Measurements from ENCODE around the gene MELK.

The MELK gene

DNA sequence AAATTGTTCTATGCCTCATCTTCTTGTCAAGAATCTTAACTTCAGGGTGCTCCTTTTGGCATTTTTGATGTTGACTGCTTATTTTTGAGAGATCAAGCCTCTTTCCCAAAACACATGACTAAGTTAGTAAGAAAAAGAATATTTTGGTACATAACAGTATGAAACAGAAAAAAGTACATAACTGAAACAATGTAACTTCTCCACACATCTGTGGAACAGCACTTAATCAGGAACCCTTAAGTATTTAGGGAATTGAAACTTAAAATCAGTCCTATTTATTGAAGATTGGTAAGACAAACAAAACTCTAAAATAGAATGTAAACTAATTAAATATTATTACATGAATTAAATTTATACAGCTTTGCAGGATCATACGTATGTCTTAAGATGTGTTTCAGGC, 103.4 kb downstream of the MELK start:
- no peak for DNase-seq (ENCODE audit: low spot score)

DNA sequence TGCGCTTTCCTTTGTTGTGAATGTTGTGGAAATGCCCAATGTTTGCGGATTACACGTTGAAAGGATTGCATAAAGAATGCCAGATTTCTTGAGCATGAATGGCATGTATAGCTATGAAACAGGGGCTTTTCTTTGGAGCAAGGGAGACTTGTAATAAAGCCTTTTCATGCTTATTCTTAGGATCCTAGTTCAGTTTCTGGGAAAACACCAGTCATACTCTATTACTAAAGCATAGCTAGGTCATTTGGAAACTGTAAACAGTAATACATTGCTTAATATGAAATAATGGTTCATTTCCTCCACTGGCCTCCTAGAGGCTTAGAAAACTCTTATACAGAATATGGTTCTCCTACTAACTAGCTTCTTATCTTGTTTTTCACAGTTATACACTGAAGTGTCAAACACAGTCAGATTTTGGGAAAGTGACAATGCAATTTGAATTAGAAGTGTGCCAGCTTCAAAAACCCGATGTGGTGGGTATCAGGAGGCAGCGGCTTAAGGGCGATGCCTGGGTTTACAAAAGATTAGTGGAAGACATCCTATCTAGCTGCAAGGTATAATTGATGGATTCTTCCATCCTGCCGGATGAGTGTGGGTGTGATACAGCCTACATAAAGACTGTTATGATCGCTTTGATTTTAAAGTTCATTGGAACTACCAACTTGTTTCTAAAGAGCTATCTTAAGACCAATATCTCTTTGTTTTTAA, 104.2 kb downstream of the MELK start:
- no peak for DNase-seq (ENCODE audit: low spot score)

DNA sequence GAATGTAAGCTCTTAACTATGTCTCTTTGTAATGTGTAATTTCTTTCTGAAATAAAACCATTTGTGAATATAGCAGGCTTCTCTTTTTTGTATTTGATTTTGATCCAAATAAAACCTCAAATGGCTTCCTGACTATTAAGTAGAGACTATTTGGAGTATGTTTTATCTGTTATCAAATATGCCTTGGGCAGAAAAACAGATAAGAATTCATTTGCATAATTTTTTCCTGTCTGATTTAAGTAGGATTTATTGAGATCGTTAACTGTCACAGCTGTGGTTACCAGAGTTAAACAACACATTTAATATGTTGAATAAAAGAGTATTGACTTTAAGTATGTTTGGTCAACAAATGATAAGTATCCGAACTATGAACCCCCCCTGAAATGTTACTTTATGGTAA, 104.9 kb downstream of the MELK start:
- DNase-seq (ENCODE audit: low spot score): no peak

DNA sequence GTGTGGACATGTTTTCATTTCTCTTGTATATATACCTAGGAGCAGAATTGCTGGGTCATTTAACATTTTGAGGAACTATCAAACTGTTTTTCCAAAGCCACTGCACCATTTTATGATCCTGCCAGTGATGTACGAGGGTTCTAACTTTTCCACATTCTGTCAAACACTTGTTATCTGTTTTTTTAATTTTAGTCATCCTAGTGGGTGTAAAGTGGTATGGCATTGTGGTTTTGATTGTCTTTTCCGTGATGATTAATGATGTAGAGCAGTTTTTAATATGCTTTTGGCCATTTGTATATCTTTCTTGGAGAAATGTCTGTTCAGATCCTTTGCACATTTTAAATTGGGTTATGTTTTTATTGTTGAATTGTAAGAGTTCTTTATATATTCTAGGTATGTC, 107.0 kb downstream of the MELK start:
- DNase-seq (ENCODE audit: low spot score): no peak

DNA sequence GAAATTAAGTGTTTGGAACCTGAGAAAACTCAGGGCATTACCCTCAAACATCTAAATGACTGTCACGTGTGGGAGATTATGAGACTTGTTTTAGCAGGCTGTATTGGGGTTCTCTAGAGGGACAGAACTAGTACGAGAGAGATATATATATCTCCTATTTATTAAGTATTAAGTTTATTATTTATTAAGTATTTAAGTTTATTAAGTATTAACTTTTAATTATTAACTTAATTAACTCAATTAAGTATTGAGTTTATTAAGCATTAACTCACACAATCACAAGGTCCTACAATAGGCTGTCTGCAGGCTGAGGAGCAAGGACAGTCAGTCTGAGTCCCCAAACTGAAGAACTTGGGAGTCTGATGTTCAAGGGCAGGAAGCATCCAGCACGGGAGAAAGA, 113.8 kb downstream of the MELK start:
- DNase-seq (ENCODE audit: low spot score): no peak

DNA sequence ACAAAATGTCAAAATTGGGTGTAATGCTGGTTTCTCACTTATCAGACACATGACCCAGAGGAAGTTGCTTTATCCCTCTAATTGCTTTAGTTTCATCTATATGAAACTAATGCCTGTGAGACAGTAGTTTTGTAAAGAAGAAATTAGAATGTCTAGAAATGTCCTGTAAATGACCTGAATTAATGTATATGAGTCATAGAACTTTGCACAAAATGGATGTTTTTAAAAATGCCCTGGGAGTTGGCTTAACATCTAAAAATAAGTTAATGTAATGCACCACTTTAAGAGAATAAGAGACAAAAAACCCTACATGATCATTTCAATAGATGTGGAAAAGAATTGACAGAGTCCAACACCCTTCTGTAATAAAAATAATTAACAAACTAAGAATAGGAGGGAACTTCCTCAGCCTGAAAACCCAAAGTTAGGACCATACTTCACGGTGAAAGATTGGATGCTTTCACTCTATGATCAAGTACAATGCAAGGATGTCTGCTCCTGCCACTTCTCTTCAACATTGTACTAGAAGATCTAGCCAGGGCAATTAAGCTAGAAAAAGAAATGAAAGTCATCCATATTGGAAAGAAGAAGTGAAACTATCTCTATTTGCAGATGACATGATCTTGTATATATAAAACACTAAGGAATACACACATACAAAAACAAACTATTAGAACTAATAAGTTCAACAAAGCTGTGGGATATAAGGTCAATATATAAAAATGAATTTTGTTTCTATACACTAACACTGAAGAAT, 117.9 kb downstream of the MELK start:
- DNase-seq (ENCODE audit: low spot score): no peak

DNA sequence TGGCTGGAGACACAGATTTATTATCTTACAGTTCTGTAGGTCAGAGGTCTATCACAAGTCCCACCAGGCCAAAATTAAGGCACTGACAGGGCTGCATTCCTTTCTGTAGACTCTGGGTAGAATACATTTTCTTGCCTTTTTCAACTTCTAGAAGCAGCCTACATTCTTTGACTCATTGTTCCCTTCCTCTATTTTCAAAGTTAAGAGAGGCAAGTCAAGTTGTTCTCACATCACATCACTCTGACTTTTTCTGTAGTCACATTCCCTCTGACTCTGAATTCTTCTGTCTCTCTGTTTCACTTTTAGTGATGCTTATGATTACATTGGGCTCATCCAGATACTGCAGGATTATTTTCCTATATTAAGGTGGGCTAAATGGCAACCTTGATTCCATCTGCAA, 119.0 kb downstream of the MELK start:
- DNase-seq (ENCODE audit: low spot score): no peak

DNA sequence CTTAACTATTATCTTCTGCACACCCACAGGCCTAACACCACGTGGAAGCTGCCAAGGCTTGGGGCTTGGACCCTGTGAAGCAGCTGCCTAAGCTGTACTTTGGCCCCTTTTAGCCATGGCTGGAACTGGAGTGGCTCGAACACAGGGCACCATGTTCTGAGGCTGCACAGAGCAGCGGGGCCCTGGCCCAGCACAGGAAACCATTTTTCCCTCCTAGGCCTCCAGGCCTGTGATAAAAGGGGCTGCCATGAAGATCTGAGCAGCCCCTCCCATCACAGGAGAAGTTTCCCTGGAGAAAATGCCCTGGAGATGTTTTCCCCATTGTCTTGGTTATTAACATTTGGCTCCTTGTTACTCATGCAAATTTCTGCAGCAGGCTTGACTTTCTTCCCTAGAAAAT, 126.3 kb downstream of the MELK start:
- DNase-seq (ENCODE audit: low spot score): no peak

DNA sequence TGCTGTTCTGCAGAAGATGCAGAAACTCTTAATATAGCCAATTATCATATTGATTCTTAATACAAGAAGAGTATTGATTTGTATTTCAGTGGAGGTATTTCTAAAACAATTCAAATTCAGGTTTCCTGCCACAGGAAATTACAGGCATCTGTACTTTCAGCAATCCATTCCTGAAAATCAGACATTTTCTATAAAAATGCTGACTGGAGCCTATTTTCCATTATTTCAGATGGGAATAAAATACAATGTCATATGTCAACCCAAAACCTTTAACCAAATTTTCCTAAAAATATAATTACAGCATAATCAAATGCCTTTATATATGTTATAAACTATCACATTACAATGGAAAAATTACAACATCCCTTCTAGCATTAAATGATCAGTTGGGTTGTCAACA, 131.5 kb downstream of the MELK start:
- no peak for DNase-seq (ENCODE audit: low spot score)

DNA sequence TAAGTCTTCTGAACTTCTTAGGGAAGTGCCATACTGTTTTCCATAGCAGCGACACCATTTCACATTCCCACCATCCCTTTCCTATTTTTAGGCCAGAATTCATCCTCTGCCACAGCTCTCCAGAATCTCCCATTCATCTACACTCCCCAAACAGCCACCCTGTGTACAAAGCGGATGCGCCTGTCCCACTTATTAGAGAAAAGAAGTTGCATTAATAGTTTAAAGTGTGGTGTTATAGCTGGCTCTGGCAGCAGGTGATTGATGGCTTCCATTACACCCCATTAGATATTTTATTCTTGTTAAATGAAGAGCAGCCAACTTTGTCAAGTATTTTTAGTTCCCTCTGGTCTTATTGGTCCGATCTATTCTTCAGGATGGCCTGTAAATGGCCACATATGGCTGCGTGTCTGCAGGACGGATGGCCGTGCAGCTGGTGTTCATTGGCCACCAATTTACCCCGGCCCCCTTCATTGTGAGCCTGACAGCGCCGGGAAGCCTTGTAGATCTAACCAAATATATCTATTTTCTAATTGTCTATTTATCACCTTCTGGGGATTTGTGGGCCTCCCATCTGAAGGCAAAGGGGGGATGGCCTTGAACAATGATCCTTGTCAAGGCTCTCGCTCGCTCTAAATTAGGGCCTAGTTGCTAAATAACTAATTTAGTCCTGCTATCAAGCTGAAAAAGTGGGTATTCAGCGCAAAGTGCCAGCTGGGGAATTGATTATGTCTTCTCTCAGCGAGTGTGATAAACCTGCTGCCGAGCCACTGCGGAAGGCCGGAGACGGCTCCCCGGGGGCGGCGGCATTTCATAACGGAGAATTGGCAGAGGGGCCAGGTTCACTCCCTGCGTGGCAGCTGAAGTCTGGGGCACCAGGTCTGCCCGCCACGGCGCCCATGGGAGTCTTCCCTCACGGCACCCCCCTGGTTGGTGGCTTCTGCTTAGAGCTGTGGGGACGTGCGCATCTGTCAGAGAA, 141.1 kb downstream of the MELK start:
- no peak for DNase-seq (ENCODE audit: low spot score)

DNA sequence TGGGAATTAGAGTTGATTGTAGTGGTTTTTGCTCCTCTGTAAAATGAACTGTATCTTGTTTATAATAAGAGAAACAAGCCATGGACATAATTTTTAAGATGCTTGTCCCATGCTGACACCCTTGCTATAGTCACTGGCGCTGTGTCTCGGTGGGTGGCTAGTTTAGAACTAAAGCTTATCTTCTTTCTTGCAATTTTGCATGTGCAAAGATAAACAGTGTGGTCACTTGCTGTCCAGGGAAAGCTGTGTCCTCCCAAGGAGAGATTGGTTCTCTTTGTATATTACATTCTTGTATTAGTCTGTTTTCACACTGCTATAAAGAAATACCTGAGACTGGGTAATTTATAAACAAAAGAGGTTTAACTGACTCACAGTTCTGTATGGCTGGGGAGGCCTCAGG, 143.8 kb downstream of the MELK start:
- DNase-seq (ENCODE audit: low spot score): no peak

DNA sequence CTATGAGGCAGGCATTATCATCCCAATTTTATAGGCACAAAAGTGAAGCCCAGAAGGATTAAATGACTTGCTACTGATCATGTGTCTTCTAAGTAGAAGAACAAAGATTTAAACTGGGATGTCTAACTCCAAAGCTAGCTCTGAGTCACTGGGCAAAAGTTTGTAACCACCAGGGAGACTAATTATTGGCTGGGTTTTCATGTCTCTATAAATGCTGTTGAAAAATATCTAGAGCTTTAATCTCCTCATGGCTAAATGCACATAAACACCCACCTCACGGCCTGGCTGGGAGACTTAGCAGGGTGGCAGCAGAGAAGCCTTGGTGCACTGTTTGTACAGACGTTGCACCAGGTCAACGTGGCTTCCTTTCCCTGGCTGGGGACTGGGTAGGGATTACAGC, 144.6 kb downstream of the MELK start:
- no peak for DNase-seq (ENCODE audit: low spot score)

DNA sequence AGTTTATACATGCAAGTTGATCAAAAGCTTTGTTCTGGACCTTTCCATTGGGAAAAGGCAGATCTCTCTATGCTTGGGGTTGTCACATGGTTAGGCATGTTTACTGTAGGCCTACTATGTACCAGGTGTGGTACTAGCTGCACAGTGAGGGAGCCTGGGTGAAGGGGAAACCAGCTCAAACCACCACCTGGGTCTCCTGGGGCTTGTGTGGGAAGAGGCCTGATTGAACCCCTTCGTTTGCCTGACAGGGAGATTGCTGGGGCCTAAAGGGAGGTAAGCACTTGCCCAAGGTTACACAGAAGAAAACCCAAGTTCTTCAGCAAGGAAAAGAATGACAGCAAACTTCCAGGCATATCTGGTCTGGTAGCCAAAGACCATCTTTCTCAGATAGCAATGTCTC, 145.9 kb downstream of the MELK start:
- no peak for DNase-seq (ENCODE audit: low spot score)

DNA sequence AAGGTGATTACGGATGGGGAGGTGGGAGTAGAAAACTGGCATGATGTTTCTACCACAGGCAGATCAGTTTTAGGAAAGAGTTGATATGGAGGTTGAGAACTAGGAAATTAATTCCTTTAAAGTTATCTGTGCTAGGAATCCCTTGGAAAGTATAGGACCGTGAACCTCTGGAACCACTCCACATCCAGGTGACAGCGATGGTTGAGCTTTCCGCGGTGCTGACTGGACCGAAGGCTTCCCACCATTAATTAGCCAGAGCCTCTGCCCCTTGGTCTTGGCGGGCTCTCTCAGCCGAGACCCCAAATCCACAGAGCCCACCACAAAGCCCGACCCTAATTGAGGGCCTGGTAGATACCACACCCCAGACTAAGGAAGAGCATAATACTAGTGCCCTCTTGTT, 147.3 kb downstream of the MELK start:
- DNase-seq (ENCODE audit: low spot score): no peak

DNA sequence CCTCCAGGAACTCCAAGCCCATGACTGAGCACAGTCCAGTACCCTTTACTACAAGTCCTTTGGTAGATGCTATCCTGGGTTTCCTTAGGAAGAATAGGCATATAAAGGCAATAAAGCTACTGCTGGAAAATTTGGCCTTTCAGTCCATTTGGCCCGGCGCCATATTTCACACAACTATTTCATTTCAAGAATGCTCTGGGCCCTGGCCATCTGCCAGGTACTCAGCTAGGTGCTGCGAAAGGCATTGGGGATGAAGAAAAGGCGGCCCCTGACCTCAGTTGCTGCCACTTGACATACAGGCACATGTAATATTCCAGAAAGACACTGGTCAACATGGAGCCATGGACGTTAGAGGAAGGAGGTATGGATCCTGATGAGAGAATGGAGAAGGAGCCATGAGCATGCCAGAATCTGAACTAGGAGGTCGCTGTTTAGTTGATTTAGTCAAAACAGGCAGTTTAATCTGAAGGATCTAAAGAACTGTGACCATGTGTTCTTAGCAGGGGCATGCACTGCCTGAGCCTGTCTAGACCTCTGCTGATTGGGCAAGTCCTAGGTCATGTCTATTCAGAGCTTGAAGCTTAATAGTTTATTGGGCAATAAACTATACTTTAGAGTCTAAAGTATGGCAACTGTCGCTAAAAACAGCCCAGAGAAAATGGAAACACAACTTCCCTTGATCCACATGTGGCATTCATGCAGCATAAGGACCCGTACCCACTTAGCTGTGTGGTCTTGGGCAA, 149.3 kb downstream of the MELK start:
- DNase-seq (ENCODE audit: low spot score): no peak

DNA sequence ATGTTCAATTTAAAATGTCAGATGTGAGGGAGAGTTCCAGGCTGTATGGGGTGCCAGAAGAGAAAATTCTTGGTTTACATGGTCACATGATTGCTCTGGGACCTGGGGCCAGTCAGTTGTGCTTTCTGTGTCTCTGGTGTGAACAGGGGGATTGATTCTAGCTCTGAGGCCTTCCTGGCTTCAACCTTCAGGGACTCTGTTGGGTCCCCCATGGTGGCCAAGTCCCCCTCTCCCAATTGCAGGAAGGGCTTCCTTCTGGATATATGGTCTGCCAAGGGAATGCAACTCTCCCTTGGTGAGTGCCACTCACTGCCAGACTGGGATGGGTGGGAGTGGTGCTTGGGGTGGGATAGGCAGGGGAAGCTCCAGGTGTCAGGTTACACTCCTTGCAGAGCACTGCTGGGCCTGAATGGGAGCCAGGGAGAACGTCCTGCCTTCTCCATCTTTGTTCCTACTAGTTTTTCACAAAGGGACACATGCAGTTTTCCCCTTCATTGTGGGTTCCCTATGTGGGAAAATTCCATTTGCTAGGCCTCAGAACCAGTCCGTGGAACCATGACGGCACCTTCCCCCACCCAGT, 153.2 kb downstream of the MELK start:
- DNase-seq (ENCODE audit: low spot score): no peak
